H7 (cell line): ENCODE data around the gene TENM3. TPM values are rescaled to one million over a fixed set of nuclear protein-coding genes. Genes with fewer than 3 reads are reported as not detected.
A peak's percentile ranks its signal among the peaks of the same experiment; 100 is the strongest.

ENCODE experiments used
- DNase-seq: peaks from one replicate; pipeline ENCODE4 v3.0.0; 2012
- H3K27me3 ChIP-seq: 2 replicates; pipeline ENCODE4 v1.6.0; 2011; ENCODE audit warnings: mild to moderate bottlenecking, low read length; ENCODE audit not compliant: control insufficient read depth, insufficient read depth
- H3K36me3 ChIP-seq: replicated peaks from 2 replicates; pipeline ENCODE4 v1.5.1; 2011; ENCODE audit warnings: low read length; ENCODE audit not compliant: control insufficient read depth, insufficient read depth
- H3K4me3 ChIP-seq: 2 replicates; pipeline ENCODE4 v1.5.1; 2011; ENCODE audit warnings: low read depth, mild to moderate bottlenecking, control low read depth, low read length, moderate library complexity; ENCODE audit not compliant: insufficient read depth
- total RNA-seq: library from RNA; depleted of rRNA; stranded (reverse); fragments of >200 nt; shearing (Covaris generic); gene quantifications from 2 replicates; pipeline ENCODE4 v1.2.3, GENCODE V29; 2014

TENM3 gene
- total RNA-seq, 1 experiment from 2014 or later = 67.1 TPM

DNA sequence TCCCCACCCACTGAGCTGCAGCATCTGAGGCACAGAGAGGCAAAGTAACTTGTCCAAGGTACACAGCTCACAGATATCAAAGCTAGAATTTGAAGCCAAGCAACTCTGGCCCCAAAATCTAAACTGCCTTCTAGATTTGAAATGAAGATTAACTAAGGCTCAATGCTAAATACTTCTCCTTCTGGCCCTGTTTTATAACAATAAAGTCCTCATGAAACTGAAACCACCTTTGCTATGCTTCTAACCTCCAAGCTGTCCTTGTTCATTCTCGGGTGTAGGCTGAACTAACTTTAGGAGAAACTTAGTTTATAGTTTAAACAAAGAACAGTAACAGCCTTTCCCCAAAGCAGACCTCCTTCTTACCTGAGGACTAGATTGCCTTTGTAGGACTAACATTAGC, 580.4 kb downstream of the TENM3 start:
- H3K36me3 ChIP-seq = no peaks in the 10 kb centered on the region
- DNase-seq = no peak
- H3K4me3 ChIP-seq = no peak overlapping the region
- H3K27me3 ChIP-seq = no peaks in the 10 kb centered on the region

DNA sequence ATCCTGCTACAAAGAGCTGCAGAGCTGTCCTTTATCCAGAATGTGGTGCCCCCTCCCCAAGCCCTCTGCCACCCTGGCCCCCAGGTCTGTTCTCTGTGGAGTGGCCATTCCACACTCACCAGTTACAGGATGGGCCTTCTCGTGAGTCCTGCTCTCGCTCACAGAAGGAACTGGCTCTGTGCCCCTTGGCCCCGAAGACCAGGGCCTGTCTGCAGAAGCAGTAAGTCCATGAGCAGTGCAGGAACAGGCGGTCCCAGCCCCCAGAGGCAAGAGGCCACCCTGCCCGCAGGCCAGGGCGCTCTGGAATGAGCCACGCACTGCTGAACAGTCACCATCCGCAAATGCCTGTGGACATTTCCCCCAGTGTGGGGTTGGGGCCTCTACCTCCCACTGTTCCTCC, 581.8 kb downstream of the TENM3 start:
- no peaks in the 10 kb centered on the region for H3K27me3 ChIP-seq
- DNase-seq = peak; percentile 31
- no peaks in the 10 kb centered on the region for H3K36me3 ChIP-seq
- no peak overlapping the region for H3K4me3 ChIP-seq

DNA sequence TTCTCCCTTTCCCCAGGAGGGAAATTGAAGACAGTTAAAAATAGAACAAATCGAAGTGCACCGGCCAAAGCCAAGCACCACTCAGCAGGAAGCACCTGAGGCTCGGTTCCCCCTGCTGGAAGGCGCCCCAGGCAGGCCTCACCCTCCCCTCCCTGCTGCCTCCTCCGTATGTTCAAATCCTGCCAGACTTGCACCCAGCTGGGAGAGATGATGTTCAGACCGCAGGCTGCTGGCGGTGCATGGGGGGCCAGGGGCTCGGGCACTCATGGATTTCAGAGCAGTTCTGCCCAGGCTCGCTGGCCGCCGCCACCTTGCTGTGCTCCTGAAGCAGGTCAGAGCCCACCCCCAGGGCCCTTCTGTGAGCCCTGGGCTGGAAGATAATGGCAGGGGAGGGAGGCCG, 582.6 kb downstream of the TENM3 start:
- Histone ChIP-seq H3K36me3 (no peaks in the 10 kb centered on the region), H3K27me3 (no peaks in the 10 kb centered on the region), H3K4me3 (no peak overlapping the region)
- peak; percentile 66 for DNase-seq

DNA sequence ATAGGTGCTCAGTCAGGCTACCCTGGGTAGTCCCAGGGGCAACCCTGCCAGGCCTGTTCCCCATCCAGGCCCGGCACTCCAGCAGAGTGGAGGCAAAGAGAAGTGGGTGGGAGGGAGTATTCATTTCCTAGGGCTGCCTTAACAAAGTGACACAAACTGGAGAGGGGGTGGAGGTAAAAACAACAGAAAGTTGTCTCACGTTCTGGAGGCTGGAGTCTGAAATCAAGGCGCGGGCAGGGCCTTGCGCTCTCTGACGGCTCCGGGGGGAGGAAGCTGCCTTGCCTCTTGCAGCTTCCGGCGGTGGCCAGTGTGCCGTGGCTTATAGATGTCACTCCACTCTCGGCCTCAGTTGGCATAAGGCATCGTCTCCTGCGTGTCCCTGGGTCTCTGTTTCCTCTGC, 583.2 kb downstream of the TENM3 start:
- Histone ChIP-seq H3K27me3 (no peaks in the 10 kb centered on the region), H3K36me3 (no peaks in the 10 kb centered on the region), H3K4me3 (no peak overlapping the region)
- peak; percentile 43 for DNase-seq

DNA sequence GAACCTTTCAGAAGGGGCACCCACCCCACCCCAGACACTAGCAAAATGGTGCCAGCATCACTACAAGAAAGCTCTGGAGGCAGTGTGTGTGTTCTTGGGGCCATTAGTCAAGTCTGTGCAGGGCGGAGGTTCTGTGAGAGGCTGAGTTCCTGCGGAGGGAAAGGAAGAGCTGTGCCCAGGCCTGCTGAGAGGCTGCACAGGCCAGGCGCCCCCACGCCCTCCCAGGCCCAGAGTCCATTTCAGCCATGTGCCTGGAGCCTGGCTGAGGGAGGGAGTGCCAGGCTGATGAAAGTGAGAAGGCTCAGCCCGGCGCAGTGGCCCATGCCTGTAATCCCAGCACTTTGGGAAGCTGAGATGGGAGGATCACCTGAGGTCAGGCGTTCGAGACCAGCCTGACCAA, 584.0 kb downstream of the TENM3 start:
- no peaks in the 10 kb centered on the region for H3K27me3 ChIP-seq
- no peak overlapping the region for H3K4me3 ChIP-seq
- no peaks in the 10 kb centered on the region for H3K36me3 ChIP-seq
- DNase-seq = no peak

DNA sequence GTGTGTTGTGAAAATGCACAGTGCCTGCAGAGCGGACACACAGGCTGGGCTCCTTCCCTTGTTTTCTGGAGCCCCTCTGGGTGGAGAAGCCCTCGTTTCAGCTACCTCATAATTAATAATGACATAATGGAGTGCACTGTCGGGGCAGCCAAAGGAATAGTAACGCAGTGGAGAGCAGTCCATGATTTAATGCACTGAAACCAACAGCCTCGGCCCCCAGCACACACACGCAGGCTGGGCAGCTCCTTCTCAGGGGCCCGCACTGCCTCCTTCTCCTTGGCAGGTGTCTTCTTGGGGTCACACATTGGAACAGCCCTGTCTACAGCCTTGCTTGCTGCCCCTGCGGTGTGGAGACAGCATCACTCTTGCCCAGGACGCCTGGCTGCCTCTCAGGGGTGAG, 584.8 kb downstream of the TENM3 start:
- no peaks in the 10 kb centered on the region for H3K36me3 ChIP-seq
- DNase-seq = no peak
- H3K27me3 ChIP-seq = no peaks in the 10 kb centered on the region
- H3K4me3 ChIP-seq = no peak overlapping the region

DNA sequence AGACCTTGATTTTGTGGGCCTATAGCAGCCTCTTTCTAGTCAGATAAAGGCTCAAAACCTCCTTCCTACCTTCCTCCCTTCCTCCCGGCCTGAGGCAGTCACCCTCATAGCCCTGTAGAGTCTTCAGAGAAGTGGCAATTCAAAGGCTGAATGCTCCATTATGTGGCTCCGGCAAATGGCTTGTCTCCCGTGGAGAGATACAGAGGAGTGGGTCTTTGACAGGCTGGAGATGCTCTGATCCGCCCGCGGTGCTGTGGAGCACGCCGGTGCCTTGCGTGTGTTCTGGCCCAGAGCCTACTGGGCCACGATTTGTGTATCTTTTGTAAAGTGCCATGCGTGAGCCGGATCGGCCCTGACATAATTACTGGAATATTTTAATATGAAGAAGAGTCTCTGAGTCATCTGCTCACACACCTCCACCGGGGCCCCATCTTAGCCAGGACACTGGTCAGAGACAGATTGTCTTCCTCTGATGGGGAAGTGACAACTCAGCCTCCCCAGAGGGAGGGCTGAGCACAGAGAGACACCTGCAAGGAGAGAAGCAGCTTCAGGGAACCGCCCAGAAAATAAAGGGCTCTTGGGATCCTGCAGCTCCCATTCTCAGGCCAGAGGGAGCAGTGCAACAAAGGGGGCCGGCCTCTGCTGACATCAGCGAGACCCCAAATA, 585.3 kb downstream of the TENM3 start:
- Histone ChIP-seq H3K4me3 (no peak overlapping the region), H3K27me3 (no peaks in the 10 kb centered on the region), H3K36me3 (no peaks in the 10 kb centered on the region)
- peak; percentile 56 for DNase-seq

DNA sequence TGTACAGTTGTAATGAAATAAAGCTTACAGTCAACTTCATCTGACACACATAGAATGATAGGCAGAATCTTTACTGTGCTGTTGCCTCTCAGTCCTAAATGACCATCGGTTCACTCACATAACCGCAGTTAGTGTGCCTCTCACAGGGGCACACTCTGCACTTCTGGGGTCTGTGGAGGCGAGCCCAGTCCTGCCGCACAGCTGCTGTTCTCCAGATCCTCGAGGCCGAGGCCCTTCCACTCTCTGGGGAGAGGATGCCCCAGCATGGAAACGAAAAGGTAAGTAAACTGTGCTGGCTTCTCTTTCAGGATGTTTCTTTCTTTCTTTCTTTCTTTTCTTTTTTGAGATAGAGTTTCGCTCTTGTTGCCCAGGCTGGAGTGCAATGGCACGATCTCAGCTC, 586.0 kb downstream of the TENM3 start:
- H3K4me3 ChIP-seq = no peak overlapping the region
- no peaks in the 10 kb centered on the region for H3K36me3 ChIP-seq
- peak; percentile 15 for DNase-seq
- H3K27me3 ChIP-seq = no peaks in the 10 kb centered on the region

DNA sequence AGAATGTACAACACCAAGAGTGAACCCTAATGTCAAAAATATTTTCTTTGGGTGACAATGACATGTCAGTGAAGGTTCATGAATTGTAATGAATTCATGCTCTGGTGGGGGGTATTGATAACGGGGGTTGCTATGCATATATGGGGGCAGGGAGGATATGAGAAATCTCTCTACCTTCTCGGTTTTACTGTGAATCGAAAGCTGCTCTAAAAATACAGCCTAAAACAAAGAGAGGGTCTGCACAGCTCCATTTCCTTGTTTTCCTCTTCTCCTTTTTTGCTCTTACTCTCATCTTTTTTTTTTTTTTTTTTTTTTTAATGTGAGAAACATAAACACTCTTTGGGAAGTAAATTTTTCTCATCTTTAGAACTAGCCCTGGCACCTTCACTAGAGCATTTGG, 588.2 kb downstream of the TENM3 start:
- no peak overlapping the region for H3K4me3 ChIP-seq
- DNase-seq = peak; percentile 3
- H3K27me3 ChIP-seq = no peaks in the 10 kb centered on the region; the same call in 1 of the 2 replicates
- no peaks in the 10 kb centered on the region for H3K36me3 ChIP-seq

DNA sequence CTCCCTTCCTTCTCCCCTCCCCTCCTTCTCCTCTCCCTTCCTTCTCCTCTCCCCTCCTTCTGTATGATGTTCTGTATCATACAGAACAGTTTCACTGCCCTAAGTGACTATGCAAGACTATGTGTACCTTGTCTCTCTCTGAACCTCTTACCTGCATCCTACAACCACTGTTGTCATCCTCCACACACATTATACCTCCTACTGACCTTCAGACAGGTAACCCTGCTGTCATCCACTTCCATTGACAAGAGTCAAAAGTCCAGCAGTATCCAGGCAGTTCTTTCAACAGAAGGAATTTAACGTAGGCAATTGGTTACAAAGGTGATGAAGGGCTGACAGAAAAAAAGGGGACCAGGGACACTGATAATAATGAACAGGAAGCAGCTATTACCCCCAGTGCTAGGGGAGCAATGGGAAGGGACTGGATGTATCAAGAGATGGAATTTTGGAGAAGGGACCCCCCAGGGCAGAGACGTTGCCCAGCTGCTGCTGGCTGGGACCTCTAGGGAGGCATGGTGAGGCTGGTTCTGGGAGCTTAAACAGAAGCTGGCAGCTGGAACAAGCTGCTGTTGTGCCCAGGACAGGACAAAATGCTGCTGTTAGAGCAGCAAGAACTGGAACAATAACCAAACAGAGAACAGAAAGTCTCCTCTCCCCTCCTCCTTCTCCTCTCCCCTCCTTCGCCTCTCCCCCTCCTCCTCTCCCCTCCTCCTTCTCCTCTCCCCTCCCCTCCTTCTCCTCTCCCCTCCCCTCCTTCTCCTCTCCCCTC, 589.3 kb downstream of the TENM3 start:
- no peak for DNase-seq
- no peak overlapping the region for H3K4me3 ChIP-seq
- H3K36me3 ChIP-seq = no peaks in the 10 kb centered on the region
- no peaks in the 10 kb centered on the region; the same call in 1 of the 2 replicates for H3K27me3 ChIP-seq

DNA sequence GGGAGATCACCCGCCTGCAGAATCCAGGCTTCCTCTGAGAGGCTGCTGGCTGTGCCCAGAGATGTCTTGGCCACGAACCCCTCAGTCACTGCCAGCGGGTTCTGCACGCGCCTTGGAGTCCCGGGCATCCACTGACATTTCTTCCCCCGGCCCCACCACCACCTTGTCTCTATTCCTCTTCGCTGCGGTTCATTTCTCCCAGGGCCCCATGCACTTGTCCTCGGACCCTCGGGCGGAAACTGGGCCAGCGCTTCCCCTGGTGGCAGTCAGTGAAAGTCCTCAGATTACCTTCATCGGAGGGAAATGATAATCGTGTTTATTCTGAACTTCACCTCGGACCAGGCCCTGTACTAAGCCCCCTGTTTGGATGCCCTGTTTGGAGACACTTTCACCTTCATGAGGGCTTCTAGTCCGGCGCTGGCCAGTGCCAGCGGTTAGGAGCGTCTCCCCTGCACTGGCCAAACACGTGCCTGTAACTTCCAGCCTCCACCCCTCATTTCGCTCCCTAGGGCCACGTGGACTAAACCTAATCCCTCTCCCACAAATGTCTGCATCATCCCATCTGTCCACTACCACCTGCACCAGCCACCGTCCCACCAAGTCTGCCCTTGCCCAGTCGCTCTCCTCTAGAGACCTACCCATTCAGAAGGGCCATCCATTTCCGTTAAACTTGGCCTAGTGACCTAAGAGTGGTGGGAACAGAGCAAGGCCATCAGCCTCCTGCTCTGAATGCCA, 592.0 kb downstream of the TENM3 start:
- Histone ChIP-seq H3K36me3 (no peaks in the 10 kb centered on the region), H3K4me3 (no peak overlapping the region), H3K27me3 (no peaks in the 10 kb centered on the region; the same call in 1 of the 2 replicates)
- peak; percentile 76 for DNase-seq

DNA sequence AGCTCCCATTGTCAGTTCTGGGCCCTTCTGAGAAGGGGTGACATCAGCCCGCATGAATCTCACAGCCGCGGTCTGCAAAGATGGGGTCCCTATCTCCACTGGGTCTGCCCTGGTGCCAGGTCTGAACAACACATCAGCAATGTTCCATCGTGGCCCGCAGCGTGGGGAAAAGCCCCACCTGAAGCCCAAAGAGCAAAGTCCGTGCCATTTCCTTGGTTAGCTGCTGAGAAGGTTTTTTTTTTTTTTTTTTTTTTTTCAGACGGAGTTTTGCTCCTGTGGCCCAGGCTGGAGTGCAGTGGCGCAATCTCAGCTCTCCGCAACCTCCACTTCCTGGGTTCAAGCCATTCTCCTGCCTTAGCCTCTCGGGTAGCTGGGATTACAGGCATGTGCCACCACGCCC, 594.6 kb downstream of the TENM3 start:
- no peak for DNase-seq
- Histone ChIP-seq H3K36me3 (no peaks in the 10 kb centered on the region), H3K4me3 (no peak overlapping the region), H3K27me3 (no peaks in the 10 kb centered on the region; the same call in 1 of the 2 replicates)

DNA sequence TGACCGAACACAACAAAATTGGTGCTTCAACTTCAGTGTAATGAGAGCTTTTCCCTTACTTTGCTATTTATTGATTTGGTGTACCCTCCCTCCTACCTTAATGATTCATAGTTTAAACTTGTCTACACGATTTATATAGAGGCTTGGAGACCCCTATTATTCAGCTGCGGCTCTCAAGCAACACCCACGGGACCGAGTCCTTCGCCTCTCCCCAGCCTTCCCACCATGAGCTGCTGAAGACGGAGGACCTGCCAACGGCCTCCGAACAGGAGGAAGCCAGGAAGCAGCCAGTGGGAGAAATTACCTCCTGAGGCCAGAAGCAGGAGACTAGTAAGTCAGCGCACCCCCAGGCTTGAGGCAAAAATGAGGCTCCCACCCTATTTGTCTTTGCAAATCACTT, 595.3 kb downstream of the TENM3 start:
- H3K36me3 ChIP-seq = no peaks in the 10 kb centered on the region
- H3K27me3 ChIP-seq = no peaks in the 10 kb centered on the region; the same call in 1 of the 2 replicates
- no peak overlapping the region for H3K4me3 ChIP-seq
- no peak for DNase-seq

DNA sequence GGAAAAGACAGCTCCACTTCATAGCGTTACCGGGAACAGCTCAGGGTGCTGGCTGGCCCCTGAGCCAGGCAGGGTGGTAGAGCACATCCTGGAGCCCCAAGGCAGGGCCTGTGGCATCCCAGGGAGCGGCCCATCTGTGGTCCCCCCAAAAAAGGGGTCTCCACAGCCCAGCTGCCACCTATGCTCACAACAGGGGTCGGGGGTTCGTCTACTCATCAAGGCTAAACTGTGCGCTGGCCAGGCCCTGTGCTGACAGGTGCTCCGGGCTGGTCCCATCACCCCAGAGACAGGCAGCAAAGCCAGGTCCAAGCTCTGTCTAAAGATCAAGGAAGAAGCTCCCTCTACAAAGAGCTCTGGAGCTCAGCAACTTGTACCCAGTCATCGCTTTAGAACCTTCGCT, 596.1 kb downstream of the TENM3 start:
- no peak overlapping the region for H3K4me3 ChIP-seq
- no peak for DNase-seq
- H3K36me3 ChIP-seq = no peaks in the 10 kb centered on the region
- H3K27me3 ChIP-seq = no peaks in the 10 kb centered on the region; the same call in 1 of the 2 replicates

DNA sequence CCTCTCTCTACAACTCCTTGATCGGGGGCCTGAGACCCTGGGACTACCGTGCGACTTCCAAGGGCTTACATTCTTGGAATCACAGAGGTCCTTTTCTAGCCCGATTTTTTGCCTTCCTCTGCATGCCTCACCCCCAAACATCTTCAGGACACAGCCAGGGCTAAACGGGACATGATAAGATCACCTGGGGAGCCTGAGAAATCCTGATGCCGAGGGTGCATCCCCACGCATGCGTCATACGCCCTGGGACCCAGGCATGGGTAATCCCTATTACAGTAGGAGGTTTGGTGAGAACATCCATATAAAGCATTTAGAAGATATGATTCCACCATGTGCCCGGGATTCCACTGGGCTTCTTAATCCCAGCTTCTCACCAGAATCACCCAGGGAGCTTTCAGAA, 596.9 kb downstream of the TENM3 start:
- Histone ChIP-seq H3K4me3 (no peak overlapping the region), H3K36me3 (no peaks in the 10 kb centered on the region), H3K27me3 (no peaks in the 10 kb centered on the region; the same call in 1 of the 2 replicates)
- DNase-seq = no peak
